ENCODE measurements around the gene PFKFB4. TPM values are rescaled to one million over a fixed set of nuclear protein-coding genes. Genes with fewer than 3 reads are reported as not detected.

PFKFB4 gene
- total RNA-seq: 35.4 and 41.0 TPM in 2 replicates

GRCh38 chr3:48556796-48557626, at the start of gene PFKFB4:
TSS of gene PFKFB4 (minus strand) at chr3:48556803. CDS start at chr3:48556777, 26 bp downstream.

GRCh38 chr3:48595075-48595525, 38.5 kb upstream of the PFKFB4 start, which contains the start of gene COL7A1:
TSS of gene COL7A1 (minus strand) at chr3:48595329. CDS start at chr3:48595159, 170 bp downstream.

GRCh38 chr3:48563382-48563918, 6.8 kb upstream of the PFKFB4 start, which contains the start of gene UCN2:
TSS of gene UCN2 (minus strand) at chr3:48563781. CDS start at chr3:48563124, 657 bp downstream.

GRCh38 chr3:48504051-48504946, 52.3 kb downstream of the PFKFB4 start, which contains the start of gene SHISA5:
TSS of gene SHISA5 (minus strand) at chr3:48504174. CDS start at chr3:48504094, 80 bp downstream.

Other genes with a start within 250 kb of the PFKFB4 start
- gene SPINK8, start 223.1 kb downstream of the PFKFB4 start, total RNA-seq: not detected in 2 replicates
- not detected in 2 replicates for gene FBXW12, start 184.6 kb downstream of the PFKFB4 start, total RNA-seq
- gene PLXNB1, start 126.7 kb downstream of the PFKFB4 start, total RNA-seq: 9.2 and 20.9 TPM in 2 replicates
- gene CCDC51, start 116.7 kb downstream of the PFKFB4 start, total RNA-seq: 8.3 and 18.3 TPM in 2 replicates
- 270 and 350 TPM in 2 replicates for gene TMA7, start 116.5 kb downstream of the PFKFB4 start, total RNA-seq
- 3.9 and 4.9 TPM in 2 replicates for gene ATRIP, start 110.1 kb downstream of the PFKFB4 start, total RNA-seq
- gene SHISA5, start 52.6 kb downstream of the PFKFB4 start, total RNA-seq: 136 and 163 TPM in 2 replicates
- 1.6 and 1.9 TPM in 2 replicates for gene UCN2, start 7.0 kb upstream of the PFKFB4 start, total RNA-seq
- 5.4 and 14.9 TPM in 2 replicates for gene COL7A1, start 38.5 kb upstream of the PFKFB4 start, total RNA-seq
- 172 and 199 TPM in 2 replicates for gene UQCRC1, start 52.8 kb upstream of the PFKFB4 start, total RNA-seq
- gene TMEM89, start 65.0 kb upstream of the PFKFB4 start, total RNA-seq: not detected in 2 replicates
- 40.6 and 42.9 TPM in 2 replicates for gene SLC26A6, start 78.7 kb upstream of the PFKFB4 start, total RNA-seq
- gene CELSR3, start 106.1 kb upstream of the PFKFB4 start, total RNA-seq: 1.9 and 2.5 TPM in 2 replicates
- 28.0 and 37.7 TPM in 2 replicates for gene NCKIPSD, start 129.1 kb upstream of the PFKFB4 start, total RNA-seq
- 46.0 and 54.9 TPM in 2 replicates for gene IP6K2, start 160.4 kb upstream of the PFKFB4 start, total RNA-seq

Data from cardiac atrium fibroblast (primary cell).